GM18868 (cell line): ENCODE measurements around the gene GLIPR1L2.
A peak's percentile ranks its signal among the peaks of the same experiment; 100 is the strongest.
"Not testable (repeated sequence)": the region's sequence is repeated elsewhere in the genome, so short reads cannot be mapped to it uniquely, and the experiment has no call there.

Experiments used
- ATAC-seq: cut with Tn5 transposase; IDR thresholded peaks from one replicate; pipeline ENCODE4 v1.9.1; 2021; ENCODE audit warnings: mild to moderate bottlenecking, moderate library complexity; ENCODE audit not compliant: unreplicated experiment

GLIPR1L2 gene

GRCh38 chr12:75428767-75429166 is 37.9 kb downstream of the GLIPR1L2 start:
- ATAC-seq: no peak

DNA sequence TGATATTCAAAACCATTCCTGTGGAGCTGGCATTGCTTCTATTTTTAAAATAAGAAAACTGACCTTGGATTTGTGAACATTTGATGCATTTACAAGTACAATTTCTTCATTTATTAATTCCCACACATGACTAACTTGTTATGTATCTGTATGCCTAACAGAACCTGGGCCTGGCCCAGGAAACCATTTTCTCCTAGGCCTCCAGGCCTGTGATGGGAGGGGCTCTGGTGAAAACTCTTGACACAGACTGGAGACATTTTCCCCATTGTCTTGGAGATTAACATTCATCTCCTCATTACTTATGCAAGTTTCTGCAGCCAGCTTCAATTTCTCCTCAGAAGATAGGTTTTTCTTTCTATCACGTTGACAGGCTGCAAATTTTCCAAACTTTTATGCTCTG is 42.0 kb downstream of the GLIPR1L2 start:
- ATAC-seq: no peak

GRCh38 chr12:75437564-75437963 is 46.7 kb downstream of the GLIPR1L2 start:
- peak; percentile 85 for ATAC-seq

- peak; percentile 36 for ATAC-seq
These were observed 47.3 kb downstream of the GLIPR1L2 start for GRCh38 chr12:75438059-75438754.

DNA sequence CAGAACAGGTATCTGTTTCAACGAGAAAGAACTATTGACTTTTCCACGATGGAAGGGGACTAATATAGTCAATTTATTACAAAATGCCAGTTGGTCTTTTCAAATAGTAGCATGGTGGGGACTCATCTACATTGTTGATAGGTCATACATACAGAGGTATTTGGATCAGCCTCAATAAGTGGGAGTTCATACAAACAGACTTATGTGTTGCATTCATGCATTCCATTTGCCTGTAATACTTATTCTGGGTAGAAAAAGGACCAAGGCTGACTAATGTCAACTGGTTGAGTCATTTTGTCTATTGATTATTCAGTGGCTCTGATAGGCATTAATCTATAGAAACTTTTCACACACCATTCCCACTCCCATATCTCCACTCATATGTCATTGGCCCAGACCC is 48.2 kb downstream of the GLIPR1L2 start:
- ATAC-seq: no peak

DNA sequence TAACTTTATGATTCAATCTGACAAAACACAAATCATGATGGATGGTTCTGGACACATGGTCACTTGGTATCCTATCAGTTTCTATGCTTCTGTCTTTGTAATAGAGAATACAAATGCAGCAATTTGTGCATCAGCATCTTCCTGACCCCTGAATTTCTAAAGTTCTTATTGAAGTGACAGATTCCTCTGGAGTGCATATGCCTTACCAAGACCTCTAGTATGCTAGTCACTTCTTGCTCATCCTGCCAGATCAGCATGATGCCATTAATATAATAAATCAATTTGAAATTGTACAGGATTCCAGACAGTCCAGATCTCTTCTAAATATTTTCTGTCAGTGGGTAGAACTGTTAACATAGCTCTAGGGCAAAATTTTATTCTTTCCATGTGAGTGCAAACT is 49.0 kb downstream of the GLIPR1L2 start:
- ATAC-seq: no peak

GRCh38 chr12:75441687-75442449 is 51.0 kb downstream of the GLIPR1L2 start:
- ATAC-seq: not testable (repeated sequence)

DNA sequence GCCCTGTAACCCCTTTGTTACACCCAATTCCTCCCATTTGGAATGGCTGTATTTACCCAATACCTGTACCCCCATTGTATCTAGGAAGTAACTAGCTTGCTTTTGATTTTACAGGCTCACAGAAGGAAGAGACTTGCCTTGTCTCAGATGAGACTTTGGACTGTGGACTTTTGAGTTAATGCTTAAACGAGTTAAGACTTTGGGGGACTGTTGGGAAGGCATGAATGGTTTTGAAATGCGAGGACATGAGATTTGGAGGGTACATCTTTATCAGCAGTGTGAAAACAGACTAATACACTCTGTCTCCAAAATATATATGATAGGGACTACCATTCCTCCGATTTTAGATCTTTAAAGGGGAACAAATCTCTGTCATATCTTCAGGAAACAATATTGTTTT is 51.6 kb downstream of the GLIPR1L2 start:
- ATAC-seq: not testable (repeated sequence)

DNA sequence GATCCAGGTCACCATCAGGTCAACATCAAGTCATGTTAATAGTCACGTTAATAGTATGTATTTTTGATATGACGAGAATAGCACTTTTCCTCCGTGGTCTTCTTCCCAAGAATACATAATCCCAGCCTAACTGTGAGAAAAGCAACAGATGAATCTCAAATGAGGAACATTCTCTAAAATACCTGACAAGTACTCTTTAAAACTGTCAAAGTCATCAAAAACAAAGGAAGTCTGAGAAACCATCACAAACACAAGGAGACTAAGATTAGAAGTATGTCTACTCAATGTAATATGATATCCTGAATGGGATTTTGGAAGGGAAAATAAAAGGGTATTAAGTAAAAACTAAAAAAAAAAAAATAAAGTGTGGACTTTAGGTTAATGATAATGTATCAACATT is 52.8 kb downstream of the GLIPR1L2 start:
- ATAC-seq: no peak

GRCh38 chr12:75444429-75445136 is 53.7 kb downstream of the GLIPR1L2 start:
- no peak for ATAC-seq

GRCh38 chr12:75445137-75445507 is 54.2 kb downstream of the GLIPR1L2 start:
- not testable (repeated sequence) for ATAC-seq

DNA sequence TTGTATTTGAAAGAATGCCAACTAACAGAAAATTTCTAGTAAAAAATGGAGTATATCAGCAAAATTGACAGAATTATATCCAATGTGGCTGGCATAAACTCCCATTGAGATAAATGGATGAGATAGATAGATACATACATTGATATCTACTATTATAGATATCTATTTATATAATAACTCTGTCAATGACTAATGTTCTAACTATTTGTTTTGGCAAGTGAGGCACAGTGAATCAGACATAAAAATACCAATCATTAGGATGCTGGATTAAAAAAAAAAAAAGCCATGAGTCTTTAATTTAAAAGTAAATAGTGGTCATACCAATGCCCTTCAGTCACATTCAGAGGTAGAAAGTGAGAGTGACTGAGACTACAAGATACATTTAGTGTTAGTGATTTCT is 56.0 kb downstream of the GLIPR1L2 start:
- ATAC-seq: no peak

- no peak for ATAC-seq
These were observed 57.0 kb downstream of the GLIPR1L2 start for GRCh38 chr12:75447691-75448393.

DNA sequence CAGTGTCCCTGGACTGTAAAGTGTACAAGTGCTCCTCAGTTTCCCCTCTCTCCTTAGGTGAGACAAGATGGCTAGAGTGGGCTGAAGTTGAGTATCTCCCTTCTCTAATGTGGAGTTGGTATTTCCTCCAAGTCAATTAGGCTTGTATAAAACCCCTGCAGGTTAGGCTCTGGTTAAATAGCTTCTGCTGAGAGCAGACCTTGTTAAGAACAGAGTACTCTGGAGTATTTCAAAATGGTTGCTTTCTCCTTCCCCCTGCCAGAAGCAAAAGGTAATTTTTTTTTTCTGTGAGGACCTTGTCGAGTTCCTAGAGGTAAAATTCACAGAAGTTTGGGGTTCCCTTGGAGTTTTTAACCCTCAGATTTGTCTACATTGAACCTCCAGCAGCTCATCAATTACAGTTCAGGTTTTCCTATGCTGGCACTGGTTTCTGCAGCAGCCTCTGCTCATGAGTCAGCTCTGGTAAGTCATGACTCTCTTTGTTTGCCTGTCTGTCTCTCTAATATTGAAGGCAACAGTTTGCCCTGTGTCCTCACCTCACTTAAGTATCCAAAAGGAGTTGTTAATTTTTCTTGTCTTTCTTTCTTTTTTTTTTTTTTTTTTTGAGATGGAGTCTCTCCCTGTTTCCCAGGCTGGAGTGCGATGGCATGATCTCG is 61.9 kb downstream of the GLIPR1L2 start:
- no peak for ATAC-seq

DNA sequence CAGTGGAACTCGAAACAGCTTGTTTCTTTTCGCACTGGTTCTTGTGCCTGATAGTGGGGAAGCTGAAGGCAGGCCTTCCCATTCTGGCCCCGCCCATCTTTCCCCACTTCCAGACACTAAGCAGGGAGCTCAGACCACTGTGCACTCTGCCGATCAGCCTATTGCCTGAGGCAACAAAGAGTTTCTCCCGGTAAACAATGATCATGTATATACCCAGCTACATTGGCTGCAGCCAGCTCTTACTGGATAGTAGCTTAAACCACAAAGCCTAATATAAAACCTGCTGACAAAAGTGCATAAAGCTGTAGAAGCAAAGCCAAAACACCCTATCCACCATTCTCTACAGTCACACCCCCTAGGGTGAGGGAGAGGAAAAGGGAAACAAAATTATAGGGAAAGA is 65.0 kb downstream of the GLIPR1L2 start:
- no peak for ATAC-seq

DNA sequence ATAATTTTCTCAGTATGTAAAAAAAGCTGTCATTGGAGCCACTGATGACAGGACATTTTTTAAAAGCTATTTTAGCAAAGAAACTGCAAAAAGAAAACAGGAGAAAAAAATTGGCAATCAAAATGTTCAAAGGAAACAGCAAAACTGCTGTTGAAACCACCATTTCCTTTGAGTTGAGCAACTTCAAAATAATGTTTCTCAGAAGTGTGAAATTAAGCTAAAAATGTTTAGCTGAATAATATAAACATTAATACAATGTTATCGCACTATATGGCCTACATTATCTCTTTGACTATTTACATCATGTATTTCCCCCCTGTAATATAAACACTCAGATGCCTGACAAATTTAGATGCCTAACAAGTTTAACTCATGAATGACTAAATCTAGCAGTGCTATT is 66.3 kb downstream of the GLIPR1L2 start:
- ATAC-seq: no peak

DNA sequence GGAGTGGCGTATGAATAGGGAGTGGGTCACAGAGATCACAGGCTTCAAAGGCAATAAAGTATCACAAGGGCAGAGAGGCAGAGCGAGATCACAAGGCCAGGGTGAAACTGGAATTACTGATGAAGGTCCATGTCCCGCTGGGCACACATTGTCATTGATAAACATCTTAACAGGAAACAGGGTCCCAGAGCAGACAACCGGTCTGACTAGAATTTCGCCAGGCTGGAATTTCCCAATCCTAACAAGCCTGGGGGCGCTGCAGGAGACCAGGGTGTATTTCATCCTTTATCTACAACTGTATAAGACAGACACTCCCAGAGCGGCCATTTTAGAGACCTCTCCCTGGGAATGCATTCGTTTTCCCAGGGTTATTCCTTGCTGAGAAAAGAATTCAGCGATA is 67.0 kb downstream of the GLIPR1L2 start:
- ATAC-seq: not testable (repeated sequence)

GRCh38 chr12:75459755-75460154 is 68.9 kb downstream of the GLIPR1L2 start:
- no peak for ATAC-seq

- no peak for ATAC-seq
These were observed 69.3 kb downstream of the GLIPR1L2 start for GRCh38 chr12:75460204-75460603.
